Measurements from ENCODE around the gene CLECL1. TPM values are rescaled to one million over a fixed set of nuclear protein-coding genes. Genes with fewer than 3 reads are reported as not detected.
"Not testable (repeated sequence)": the region's sequence is repeated elsewhere in the genome, so short reads cannot be mapped to it uniquely, and the experiment has no call there.

The CLECL1 gene
- total RNA-seq, 2 experiments from 2014 or later = 7.6 to 8.5 TPM

DNA sequence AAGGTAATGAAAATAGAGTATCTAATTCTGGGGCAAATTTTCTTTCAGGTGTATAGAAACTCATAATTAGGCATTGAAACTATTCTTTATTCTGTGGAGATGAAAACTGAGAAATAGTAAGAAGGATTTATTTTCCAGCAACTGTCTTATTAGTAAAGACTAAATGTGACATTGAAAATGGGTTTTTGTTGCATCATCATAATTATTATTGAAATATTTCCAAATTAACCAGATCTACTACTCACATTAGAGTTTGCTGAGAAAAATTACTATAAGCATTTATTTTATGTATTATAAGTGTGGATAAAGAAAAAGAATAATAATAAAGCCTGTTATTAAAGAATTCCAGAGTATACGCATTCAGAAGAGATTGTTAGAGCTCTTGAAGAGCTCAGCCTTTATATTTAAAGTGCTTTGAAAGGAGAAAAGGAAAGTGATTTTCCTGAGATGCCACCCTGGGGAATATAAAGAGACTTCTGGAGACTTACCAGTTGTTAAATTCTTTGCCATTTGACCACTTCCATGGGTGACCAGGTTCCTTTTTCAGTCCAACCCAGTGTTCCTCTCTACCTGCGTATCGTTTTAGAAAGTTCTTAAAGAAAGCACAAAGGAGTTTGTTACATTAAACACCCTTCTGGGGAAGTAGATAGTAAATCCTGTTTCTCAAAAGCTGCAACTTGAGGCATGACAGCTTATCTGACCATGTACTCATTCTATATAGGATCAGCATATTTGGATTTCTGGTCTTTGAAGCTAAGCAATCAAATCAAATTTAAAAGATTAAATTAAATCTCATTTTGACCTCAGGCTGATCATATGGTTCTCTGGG lies 21.4 kb upstream of the CLECL1 start:
- CTCF ChIA-PET = interaction anchor here (1.0 to 3.3 kb wide), 3 partner anchors 8 to 59 kb away, joined by 3 to 24 read pairs (median 3); no protein-coding TSS in a partner anchor
- POLR2A ChIA-PET = interaction anchor here (1.0 to 1.3 kb wide), 3 partner anchors 42 to 114 kb away, joined by 3 to 4 read pairs (median 4); no protein-coding TSS in a partner anchor

DNA sequence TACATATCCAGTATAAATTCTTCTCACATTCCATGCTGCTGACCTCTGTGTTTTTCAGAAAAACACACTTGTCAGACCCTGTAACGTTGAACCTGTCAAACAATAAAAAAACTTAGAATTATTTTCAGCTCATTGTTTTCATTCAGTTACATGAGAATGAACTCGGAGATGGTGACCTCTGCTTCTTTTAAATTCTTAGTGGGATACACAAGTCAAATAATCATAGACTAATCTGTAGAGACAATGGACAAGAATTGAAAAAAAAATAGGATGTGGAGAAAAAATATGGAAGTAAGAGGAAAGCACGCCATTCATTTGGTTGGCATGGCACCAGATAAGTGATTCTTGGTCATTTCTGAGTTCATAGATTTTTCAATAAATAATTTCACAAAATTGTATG lies 20.6 kb upstream of the CLECL1 start:
- ChIA-PET CTCF (interaction anchor here (1.0 to 3.3 kb wide), 2 partner anchors 9 to 43 kb away, joined by 3 to 24 read pairs; no protein-coding TSS in a partner anchor), POLR2A (interaction anchor here (0.5 kb wide), 1 partner anchor 134 kb away, joined by 4 read pairs; no protein-coding TSS in a partner anchor)

DNA sequence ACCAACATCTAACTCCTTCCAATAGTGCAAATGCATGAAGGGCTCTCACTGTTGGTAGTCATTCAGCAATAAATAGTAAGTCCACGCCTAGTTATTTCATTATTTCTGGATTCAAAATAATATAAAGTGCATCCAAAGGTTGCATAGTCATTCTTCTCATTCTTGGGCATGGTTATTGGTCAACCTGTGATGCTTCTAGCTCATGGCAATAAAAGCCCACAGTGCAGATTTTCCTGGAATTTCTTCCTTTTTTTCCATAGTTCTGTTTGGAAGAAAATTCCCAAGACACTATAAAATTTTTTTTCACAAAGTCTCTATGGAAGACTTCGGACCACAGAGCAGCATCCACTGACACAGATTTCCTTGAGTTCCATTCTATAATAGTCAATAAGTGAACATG lies 20.2 kb upstream of the CLECL1 start:
- ChIA-PET CTCF (interaction anchor here (3.3 kb wide), 1 partner anchor 44 kb away, joined by 24 read pairs; no protein-coding TSS in a partner anchor), POLR2A (interaction anchor here (0.5 kb wide), 1 partner anchor 134 kb away, joined by 4 read pairs; no protein-coding TSS in a partner anchor)

DNA sequence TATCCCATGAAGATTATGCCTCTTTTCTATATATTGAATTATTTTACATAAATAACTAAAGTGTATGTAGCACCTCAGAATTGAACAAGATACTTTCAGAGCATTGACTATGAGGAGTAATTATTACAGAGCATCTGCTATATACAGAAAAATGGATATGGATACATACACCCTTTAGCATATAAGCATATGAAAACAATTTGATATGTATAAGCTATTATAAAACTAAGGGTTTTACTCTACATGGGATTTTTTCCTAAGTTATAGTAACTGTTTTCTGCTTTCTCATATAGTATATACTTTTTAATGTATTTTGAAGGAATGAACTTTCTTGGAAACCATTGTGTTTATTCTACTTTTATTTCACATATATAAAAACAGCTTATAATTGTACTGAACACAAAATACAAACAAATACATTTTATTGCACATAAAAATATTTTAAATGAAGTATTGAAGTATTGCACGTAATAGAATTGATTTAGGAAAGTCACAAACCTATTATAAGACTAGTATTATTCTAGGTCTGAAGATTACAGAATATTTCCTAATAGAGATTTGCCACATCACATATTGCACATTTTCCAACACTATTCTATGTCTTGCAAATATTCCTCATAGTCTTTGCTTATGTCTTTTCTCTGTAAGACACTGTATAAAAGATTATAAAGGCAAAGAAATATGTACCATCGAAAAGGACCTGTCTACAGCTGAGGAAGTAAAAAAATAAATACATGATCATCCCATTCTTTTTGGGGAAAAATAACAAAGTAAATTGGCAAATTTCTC lies 19.4 kb upstream of the CLECL1 start:
- ChIA-PET POLR2A (interaction anchor here (1.0 kb wide), 2 partner anchors 8 to 46 kb away, joined by 3 read pairs; partner anchors contain the start of gene CD69), CTCF (interaction anchor here (0.9 to 3.4 kb wide), 5 partner anchors 9 to 99 kb away, joined by 3 to 24 read pairs (median 18); partner anchors contain the start of gene CD69)

DNA sequence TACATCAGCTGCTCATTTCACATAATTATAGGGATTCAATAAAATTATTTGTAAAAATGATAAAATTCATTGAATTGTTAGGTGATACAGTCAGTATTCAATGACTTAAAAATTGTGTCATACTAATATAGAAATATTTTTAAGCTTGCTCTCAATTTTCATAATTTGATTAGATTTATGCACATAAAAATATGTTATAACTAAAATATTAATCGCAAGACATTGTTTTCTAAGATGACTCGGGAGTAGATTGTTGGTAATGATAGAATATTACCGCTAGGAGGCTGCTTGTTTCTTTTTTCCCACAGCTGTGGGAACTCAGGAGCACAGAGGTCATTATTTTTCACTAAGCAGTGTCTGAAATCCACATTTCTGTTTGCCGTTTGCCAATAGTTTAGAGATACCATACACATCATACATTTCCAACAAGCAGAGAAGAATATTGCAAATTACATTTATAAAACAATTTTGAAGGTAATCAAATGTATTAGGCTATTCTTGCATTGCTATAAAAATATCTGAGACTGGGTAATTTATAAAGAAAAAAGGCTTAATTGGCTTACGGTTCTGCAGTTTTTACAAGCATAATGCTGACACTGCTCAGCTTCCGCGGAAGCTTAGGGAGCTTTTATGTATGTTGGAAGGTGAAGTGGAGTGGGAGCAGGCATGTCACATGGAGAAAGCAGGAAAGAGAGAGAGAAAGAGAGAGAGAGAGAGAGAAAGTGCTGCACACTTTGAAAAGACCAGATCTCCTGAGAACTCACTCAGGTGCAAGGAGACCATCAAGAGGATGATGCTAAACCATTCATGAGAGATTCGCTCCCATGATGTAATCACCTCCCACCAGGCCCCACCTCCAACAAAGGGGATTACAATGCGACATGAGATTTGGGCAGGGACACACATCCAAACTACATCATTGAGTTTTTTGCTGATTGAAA lies 18.6 kb upstream of the CLECL1 start:
- POLR2A ChIA-PET = interaction anchor here (1.0 to 1.1 kb wide), 3 partner anchors 9 to 48 kb away, joined by 3 to 4 read pairs (median 3); partner anchors contain the start of gene CD69

DNA sequence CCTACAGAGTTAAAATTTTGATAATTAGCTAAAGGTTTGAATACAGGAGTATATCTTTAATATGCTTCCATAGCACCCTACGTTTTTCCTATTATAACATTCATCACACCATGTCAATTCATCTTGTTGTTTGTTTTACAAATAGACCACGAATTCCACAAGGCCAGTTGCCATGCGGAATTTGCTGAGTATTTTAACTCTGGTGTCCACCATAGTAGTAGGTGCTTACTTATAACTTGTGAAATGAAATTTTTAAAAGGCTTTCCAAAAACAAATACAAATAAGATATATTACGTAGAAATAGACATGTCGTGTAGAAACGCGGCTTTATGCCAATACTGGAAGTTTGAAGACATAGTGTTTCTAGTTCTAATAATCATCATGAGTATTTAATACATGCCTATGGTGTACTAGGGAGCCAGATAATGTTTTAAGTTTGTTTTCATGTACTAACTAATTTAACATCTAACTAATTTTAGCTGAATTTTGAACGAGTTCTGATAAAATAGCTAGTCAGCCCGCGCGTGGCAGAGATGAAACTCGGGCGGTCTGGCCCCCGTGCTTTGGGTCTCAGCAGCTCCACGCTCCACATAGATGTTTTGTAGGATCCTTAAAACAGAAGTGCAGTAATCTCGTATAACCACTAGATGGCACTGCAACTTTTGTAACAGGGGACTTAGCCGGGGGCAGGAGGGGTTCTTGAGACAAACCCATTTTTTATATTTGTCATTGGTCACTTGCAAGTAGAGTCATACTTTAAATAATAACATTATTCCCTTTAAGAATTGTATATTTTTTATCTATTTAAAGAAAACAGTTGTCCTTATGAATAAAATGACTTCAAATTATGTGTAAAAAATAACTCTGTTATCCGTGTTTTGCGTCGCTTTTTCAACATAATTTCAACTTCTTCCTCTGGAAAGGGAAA lies 17.6 kb upstream of the CLECL1 start:
- ChIA-PET POLR2A (interaction anchor here (1.1 to 1.2 kb wide), 2 partner anchors 47 to 49 kb away, joined by 3 to 4 read pairs; no protein-coding TSS in a partner anchor), CTCF (interaction anchor here (0.6 to 5.1 kb wide), 18 partner anchors 8 to 397 kb away, joined by 3 to 119 read pairs (median 4); partner anchors contain the start of gene CD69)

More for the DNA sequence above, 18.6 kb upstream of the CLECL1 start:
- CTCF ChIA-PET = interaction anchor here (1.0 to 5.1 kb wide), 11 partner anchors 9 to 155 kb away, joined by 3 to 119 read pairs (median 6); partner anchors contain the start of gene CD69

DNA sequence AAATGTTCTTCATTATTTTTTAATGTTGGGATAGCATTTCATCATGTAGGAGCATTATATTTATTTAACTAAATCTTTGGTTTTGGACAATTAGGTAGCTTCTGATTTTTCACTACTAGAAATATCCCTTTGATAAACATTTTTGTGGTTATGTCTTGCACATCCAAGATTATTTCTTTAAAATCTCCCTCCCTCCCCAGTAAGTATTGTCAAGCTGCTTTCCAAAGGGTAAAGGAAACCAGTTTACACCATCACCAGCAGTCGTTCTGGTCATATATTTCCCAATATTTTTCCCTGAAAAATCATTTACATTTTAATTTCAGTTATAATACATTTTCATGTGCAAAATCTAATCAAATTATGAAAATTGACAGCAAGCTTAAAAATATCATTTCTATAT lies 16.7 kb upstream of the CLECL1 start:
- POLR2A ChIA-PET = interaction anchor here (0.7 to 1.2 kb wide), 2 partner anchors 48 to 728 kb away, joined by 3 read pairs; no protein-coding TSS in a partner anchor
- CTCF ChIA-PET = interaction anchor here (1.0 to 5.1 kb wide), 11 partner anchors 9 to 398 kb away, joined by 3 to 119 read pairs (median 6); partner anchors contain the start of gene CD69

DNA sequence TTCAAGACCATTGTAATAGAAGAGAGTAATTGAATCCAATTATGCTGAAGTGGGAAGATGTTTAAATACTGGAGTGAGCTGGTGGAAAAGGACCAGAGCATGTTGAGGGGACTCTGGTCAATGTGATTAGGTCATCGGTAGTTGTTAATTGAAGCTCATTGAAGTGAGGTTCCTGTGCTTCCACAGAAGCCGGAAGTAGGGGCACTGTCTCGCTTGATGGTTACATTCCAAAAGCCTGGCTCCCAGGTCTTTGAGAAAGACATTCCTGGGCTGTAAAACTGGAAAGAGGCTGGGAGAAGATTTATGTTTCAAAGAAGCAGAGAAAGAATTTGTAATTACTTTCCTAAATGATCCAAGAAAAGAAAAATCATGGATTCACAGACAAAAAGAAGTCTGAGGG lies 12.3 kb upstream of the CLECL1 start:
- ChIA-PET CTCF (interaction anchor here (1.4 kb wide), 1 partner anchor 52 kb away, joined by 4 read pairs; no protein-coding TSS in a partner anchor), POLR2A (no interaction called here)

DNA sequence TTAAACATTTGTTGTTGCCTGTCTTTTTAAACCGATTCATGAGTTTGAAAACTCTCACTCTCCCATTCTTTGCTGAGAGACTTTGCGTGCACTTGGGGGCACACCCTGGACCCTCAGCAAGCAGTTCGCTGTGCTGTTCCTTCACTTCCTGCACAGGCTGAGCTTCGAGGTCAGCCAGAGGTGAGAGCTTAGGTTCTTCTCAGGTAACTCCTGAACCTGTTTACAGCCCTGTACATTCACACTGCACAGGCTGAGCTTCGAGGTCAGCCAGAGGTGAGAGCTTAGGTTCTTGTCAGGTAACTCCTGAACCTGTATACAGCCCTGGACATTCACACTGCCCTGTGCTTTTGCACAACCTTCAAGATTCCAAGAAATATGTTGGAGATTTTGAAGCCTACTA lies 9.8 kb upstream of the CLECL1 start:
- POLR2A ChIA-PET = interaction anchor here (1.3 to 2.0 kb wide), 4 partner anchors 9 to 95 kb away, joined by 4 to 6 read pairs (median 4); partner anchors contain the start of gene CD69

DNA sequence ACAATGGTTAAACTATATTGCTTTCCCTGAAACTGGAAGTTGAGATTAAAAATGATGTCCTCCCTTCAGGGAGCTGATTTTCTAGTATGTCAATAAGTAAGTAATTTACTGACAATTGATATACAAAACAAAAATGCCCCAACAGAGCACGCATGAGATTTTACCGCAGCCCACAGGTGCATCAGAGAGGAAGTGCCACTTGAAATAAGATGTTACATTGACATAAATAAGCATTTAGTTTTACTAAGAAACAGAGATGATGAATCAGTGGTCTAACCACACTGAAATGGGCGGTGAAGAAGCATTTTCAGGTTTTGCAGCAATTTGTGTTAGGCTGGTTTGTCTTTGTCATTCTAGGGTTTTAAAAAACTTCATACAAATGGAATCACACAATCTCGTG lies 8.8 kb upstream of the CLECL1 start:
- POLR2A ChIA-PET = interaction anchor here (1.2 to 2.0 kb wide), 4 partner anchors 8 to 94 kb away, joined by 4 to 6 read pairs (median 4); no protein-coding TSS in a partner anchor

More for the DNA sequence above, 9.8 kb upstream of the CLECL1 start:
- CTCF ChIA-PET = interaction anchor here (0.6 to 2.4 kb wide), 20 partner anchors 9 to 805 kb away, joined by 3 to 10 read pairs (median 4); partner anchors contain the start of gene CD69

DNA sequence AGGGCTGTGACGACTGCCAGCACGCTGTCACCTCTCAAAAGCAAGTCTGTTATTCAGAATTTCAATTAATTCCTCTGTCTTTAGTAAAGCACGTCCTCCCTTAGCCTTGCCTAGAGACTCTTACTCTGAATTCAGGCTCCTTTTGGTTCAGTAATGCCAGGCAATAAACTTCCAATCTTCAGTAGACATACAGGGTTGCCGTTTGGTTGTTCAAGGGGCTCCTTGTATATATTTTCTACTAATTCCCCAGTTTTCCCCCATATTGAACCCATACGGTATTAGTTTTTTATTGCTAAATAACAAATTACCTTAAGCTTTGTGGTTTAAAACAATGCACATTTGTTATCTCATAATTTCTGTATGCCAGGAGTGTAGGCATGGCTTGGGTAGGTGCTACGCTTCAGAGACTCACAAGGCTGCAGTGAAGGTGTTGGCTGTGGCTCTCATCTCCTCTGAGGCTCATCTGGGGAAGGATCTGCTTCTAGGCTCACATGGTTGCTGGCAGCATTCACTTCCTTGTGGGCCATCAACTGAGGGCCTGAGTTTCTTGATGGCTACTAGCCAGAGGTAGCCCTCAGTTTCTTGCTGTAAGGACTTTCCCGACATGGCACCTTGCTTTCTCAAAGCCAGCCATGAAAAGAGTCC lies 7.3 kb upstream of the CLECL1 start:
- CTCF ChIA-PET = no interaction called here
- POLR2A ChIA-PET = no interaction called here

More for the DNA sequence above, 8.8 kb upstream of the CLECL1 start:
- CTCF ChIA-PET = interaction anchor here (0.6 to 2.4 kb wide), 4 partner anchors 9 to 124 kb away, joined by 4 to 10 read pairs (median 6); no protein-coding TSS in a partner anchor

DNA sequence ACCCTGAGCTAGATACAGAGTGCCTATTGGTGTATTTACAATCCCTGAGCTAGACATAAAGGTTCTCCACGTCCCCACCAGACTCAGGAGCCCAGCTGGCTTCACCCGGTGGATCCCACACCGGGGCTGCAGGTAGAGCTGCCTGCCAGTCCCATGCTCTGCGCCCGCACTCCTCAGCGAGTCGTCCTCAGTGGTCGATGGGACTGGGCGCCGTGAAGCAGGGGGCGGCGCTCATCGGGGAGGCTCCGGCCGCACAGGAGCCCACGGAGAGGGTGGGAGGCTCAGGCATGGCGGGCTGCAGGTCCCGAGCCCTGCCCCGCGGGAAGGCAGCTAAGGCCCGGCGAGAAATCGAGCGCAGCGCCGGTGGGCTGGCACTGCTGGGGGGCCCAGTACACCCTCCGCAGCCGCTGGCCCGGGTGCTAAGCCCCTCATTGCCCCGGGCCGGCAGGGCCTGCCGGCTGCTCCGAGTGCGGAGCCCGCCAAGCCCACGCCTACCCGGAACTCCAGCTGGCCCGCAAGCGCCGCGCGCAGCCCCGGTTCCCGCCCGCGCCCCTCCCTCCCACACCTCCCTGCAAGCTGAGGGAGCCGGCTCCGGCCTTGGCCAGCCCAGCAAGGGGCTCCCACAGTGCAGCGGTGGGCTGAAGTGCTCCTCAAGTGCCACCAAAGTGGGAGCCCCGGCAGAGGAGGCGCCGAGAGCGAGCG lies 6.7 kb upstream of the CLECL1 start:
- POLR2A ChIA-PET = not testable (repeated sequence)
- CTCF ChIA-PET = interaction anchor here (1.2 kb wide), 1 partner anchor 31 kb away, joined by 3 read pairs; no protein-coding TSS in a partner anchor

DNA sequence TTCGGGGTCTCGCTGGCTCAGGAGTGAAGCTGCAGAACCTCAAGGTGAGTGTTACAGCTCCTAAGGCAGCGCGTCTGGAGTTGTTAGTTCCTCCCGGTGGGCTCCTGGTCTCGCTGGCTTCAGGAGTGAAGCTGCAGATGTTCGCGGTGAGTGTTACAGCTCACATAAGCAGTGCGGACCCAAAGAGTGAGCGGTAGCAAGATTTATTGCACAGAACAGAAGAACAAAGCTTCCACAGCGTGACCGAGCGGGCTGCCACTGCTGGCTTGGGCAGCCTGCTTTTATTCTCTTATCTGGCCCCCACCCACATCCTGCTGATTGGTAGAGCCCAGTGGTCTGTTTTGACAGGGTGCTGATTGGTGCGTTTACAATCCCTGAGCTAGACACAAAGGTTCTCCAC lies 6.0 kb upstream of the CLECL1 start:
- CTCF ChIA-PET = interaction anchor here (1.2 kb wide), 1 partner anchor 30 kb away, joined by 3 read pairs; no protein-coding TSS in a partner anchor
- POLR2A ChIA-PET = not testable (repeated sequence)

DNA sequence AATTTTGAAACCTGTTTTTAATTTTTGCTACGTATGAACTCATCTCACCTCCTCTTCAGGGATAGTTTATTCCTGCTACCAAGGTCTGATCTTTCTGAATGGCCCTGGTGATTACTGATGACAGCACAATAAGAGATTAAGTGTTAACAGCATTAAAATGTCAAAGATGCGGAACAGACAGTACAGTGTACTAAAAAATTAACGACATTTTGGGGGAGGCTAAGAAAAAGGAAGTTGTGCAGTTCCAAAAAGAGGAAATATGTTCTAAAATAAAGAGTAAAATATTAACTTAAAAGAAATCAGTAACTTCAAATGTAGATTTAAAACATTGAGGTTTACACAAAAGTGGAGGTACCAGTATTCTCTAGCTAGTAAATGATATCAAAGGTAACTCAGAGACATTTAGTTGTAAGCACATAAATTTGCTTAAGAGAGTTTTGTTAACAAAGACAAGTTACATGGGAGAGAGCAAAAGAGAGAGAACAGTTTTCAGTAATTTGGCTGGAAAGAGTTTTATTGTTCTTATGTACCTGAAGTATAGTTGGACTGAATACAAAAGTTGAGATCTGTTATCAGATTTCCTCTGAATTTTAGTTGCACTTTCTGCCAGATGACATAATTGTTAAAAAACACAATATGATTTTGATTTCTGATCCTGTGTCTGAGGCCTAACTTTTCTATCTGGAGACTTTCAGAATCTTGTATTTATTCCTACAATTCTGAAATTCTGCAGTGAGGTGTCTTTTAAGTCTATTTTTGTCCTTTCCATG lies 4.2 kb upstream of the CLECL1 start:
- ChIA-PET POLR2A (no interaction called here), CTCF (no interaction called here)

DNA sequence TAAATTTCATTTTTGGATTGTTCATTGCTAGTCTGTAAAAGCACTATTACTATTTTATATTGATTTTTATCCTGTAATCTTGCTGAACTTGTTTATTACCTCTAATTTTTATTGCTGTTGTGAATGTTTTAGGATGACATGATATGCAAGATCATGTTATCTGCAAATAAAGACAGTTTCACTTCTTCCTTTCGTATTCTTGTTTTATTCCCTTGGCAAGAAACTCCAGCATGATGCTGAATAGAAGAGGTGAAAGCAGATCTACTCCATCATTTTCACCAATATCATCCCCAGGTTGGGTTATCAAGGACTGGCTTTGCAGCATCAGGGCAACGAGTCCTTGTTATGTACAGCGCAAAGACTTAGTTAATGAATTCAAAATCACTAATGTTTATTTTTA lies 2.7 kb upstream of the CLECL1 start:
- CTCF ChIA-PET = no interaction called here
- POLR2A ChIA-PET = no interaction called here

Data from activated CD8-positive, alpha-beta memory T cell treated with anti-CD3 and anti-CD28 coated beads for 36 hours (primary cell).